Chondrocyte (in vitro differentiated cells): ENCODE measurements around the gene TESMIN. TPM values are rescaled to one million over a fixed set of nuclear protein-coding genes. Genes with fewer than 3 reads are reported as not detected.
A peak's percentile ranks its signal among the peaks of the same experiment; 100 is the strongest.

ENCODE experiments used
- DNase-seq: peaks from one replicate; pipeline ENCODE4 v3.0.0; 2021; ENCODE audit warnings: mixed read lengths, low spot score
- H3K27ac Mint-ChIP-seq: one replicate; pipeline ENCODE4 v1.8.0; 2021; ENCODE audit warnings: mild to moderate bottlenecking, moderate library complexity, mixed read lengths; ENCODE audit not compliant: unreplicated experiment
- H3K27me3 Mint-ChIP-seq: 2 replicates; pipeline ENCODE4 v1.8.0; 2021; ENCODE audit warnings: low read depth, mixed read lengths
- H3K36me3 Mint-ChIP-seq: 2 replicates; pipeline ENCODE4 v1.8.0; 2021; ENCODE audit warnings: low read depth, mixed read lengths
- H3K4me1 Mint-ChIP-seq: 2 replicates; pipeline ENCODE4 v1.8.0; 2021; ENCODE audit warnings: low read depth, mild to moderate bottlenecking, mixed read lengths
- H3K4me3 Mint-ChIP-seq: one replicate; pipeline ENCODE4 v1.8.0; 2021; ENCODE audit warnings: mild to moderate bottlenecking, moderate library complexity, mixed read lengths; ENCODE audit not compliant: unreplicated experiment
- H3K9me3 Mint-ChIP-seq: 2 replicates; pipeline ENCODE4 v1.8.0; 2021; ENCODE audit warnings: low read depth, mixed read lengths
- total RNA-seq: library from RNA; stranded (reverse); gene quantifications from 3 replicates; pipeline ENCODE4 v1.2.1, GENCODE V29; 2021
- TF ChIP-seq, protein P1 (sequence below): fragments of 200-600 bp; sonication (generic); IDR thresholded peaks from 2 replicates; pipeline ENCODE4 v1.5.0; 2021; ENCODE audit warnings: antibody characterized with exemption, mild to moderate bottlenecking, moderate library complexity

The TESMIN gene
- total RNA-seq, 1 donor from 2014 or later: 0.37 TPM

DNA sequence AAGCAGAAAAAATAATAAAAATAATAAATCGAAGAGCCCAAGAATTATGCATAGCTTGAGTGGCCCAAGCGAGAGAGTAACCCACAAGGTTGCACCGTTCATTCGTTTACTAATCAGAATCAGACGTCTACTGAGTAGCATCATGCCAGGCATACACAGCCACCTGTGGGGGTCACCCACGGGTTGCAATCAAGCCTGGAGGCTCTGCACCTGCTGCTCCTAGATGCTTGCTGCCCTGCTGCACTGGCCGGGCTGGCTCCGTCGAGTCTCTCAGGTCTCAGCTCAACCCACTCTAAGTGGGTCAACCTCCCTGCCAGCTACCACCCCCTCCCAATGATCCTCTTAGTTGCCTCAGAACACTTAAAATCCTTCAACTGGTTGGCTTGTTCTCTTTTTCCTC lies 2.0 kb upstream of the TESMIN start:
- Mint-ChIP-seq H3K27ac (no peak overlapping the region), H3K27me3 (no peaks in the 10 kb centered on the region), H3K9me3 (no peaks in the 10 kb centered on the region), H3K36me3 (peaks cover 31% of the 10 kb centered on the region), H3K4me1 (peaks cover 15% of the 10 kb centered on the region), H3K4me3 (no peak overlapping the region)
- TF ChIP-seq, protein P1, sequence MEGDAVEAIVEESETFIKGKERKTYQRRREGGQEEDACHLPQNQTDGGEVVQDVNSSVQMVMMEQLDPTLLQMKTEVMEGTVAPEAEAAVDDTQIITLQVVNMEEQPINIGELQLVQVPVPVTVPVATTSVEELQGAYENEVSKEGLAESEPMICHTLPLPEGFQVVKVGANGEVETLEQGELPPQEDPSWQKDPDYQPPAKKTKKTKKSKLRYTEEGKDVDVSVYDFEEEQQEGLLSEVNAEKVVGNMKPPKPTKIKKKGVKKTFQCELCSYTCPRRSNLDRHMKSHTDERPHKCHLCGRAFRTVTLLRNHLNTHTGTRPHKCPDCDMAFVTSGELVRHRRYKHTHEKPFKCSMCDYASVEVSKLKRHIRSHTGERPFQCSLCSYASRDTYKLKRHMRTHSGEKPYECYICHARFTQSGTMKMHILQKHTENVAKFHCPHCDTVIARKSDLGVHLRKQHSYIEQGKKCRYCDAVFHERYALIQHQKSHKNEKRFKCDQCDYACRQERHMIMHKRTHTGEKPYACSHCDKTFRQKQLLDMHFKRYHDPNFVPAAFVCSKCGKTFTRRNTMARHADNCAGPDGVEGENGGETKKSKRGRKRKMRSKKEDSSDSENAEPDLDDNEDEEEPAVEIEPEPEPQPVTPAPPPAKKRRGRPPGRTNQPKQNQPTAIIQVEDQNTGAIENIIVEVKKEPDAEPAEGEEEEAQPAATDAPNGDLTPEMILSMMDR: no peak
- DNase-seq: no peak

DNA sequence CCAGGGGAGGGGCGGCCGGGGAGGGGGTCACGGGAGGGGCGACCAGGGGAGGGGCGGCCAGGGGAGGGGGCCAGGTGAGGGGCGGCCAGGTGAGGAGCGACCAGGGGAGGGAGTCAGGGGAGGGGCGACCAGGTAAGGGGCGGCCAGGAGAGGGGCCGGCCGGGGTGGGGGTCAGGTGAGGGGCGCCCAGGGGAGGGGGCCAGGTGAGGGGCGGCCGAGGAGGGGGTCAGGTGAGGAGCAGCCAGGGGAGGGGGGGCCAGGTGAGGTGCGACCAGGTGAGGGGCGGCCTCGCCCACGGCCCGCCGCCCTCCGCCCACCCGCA lies 355 bp downstream of the TESMIN start:
- peaks cover 15% of the 10 kb centered on the region for H3K4me1 Mint-ChIP-seq
- no peaks in the 10 kb centered on the region for H3K9me3 Mint-ChIP-seq
- H3K4me3 Mint-ChIP-seq: no peak overlapping the region
- TF ChIP-seq, protein P1: no peak
- no peak overlapping the region for H3K27ac Mint-ChIP-seq
- H3K36me3 Mint-ChIP-seq: peaks cover 13% of the 10 kb centered on the region
- no peaks in the 10 kb centered on the region for H3K27me3 Mint-ChIP-seq
- no peak for DNase-seq

DNA sequence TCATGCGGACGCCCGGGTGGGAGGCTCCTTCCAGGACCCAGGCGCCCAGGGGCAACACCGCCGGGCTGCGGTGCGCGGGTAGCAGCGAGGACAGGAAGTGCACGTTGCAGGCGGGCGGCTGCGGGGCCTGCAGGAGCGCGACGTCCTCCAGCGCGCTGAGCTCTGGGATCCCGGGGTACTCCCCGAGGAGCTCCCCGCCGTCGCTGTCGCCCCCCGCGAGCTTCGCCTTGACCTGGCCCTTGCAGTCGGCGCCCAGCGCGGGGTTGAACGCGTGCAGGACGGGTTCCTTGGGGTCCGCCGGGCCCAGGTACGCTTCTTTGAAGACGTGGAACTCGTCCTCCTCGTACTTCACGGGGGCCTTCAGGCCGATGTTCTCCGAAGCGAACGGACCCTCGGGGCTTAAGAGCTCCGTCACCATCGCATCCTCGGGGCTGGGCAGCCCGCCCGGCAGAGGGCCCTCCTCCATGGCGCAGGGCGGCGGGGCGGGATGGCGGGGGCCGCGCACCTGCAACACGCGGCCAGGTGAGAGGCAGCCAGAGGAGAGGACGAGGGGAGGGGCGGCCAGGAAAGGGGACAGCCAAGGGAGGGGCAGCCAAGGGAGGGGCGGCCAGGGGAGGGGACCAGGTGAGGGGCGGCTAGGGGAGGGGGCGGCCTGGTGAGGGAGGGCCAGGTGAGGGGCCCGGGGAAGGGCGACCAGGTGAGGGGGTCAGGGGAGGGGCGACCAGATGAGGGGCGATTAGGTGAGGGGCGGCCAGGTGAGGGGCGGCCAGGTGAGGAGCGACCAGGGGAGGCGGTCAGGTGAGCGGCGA lies 921 bp downstream of the TESMIN start:
- H3K36me3 Mint-ChIP-seq: peaks cover 13% of the 10 kb centered on the region
- H3K27me3 Mint-ChIP-seq: no peaks in the 10 kb centered on the region
- TF ChIP-seq, protein P1: no peak
- no peak overlapping the region for H3K27ac Mint-ChIP-seq
- no peaks in the 10 kb centered on the region for H3K9me3 Mint-ChIP-seq
- peak; percentile 92 for DNase-seq
- peaks cover 15% of the 10 kb centered on the region for H3K4me1 Mint-ChIP-seq
- H3K4me3 Mint-ChIP-seq: no peak overlapping the region

DNA sequence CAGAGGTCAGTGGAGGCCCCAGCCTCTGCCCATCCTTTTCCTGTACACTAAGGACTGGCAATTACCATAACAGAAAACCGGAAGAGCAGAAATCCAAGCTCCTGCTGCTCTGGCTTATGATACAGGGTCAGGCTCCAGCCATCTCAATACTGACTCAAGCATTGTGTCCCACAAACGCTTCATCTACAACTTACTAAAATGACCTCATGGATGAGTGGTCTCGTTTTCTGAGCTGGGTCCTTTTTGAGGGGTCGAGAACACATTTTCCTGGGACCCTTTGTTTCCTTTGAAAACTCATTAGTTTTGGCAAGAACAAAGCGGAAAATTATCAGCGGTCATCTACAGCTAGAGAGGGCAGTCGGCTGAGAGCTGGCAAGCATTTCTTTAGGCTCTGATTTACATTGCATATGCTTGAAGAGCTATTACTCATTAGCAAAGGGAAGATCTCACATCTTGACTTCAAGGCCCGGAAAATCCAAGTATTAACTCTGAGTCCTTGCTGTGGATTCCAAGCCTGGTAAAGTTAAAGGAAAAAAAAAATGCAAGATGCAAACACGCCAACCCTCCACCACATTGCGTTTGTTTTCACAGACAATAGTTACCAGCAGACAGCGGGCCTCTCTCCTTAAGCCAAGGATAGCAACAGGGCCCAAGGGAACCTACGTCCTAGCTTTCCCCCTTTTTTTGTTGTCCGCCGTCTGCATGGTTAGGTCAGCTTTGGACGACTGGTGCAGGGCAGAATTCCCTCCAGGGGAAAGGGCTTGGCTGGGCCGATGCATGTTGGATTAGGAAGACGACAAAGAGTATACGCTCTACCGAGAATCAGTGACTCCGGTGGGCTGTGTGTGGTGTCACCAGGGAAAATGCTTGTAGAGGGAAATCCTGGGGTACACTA lies 1.8 kb downstream of the TESMIN start:
- Mint-ChIP-seq H3K4me3 (peak overlapping the region; percentile 20), H3K4me1 (peaks cover 15% of the 10 kb centered on the region)
- TF ChIP-seq, protein P1: no peak

DNA sequence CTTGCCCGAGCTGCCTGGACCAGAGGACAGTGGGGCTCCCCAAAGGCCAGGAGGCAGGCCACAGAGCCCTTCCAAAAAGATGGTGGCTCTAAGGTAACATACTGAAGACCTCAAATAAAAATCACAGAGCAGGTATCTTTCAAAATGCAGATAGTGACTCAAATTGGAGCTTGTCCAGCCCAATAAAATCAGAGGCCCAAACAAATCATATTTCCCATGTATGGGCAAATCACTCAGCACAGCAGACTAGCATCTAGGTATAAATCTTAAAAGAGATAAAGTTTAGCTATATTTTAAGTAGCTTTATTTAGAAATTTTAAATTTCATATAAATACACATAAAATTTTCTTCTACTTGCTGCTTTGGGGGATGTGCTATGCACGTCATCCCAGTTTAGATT lies 3.3 kb downstream of the TESMIN start:
- Mint-ChIP-seq H3K4me3 (no peak overlapping the region), H3K27ac (no peak overlapping the region), H3K4me1 (peaks cover 15% of the 10 kb centered on the region), H3K27me3 (no peaks in the 10 kb centered on the region), H3K36me3 (no peaks in the 10 kb centered on the region), H3K9me3 (no peaks in the 10 kb centered on the region)
- TF ChIP-seq, protein P1: no peak
- no peak for DNase-seq

More for the DNA sequence above, 1.8 kb downstream of the TESMIN start:
- Mint-ChIP-seq H3K36me3 (peaks cover 7% of the 10 kb centered on the region), H3K9me3 (no peaks in the 10 kb centered on the region), H3K27me3 (no peaks in the 10 kb centered on the region), H3K27ac (no peak overlapping the region)
- no peak for DNase-seq
